ENCODE data around the gene CDK5RAP3. TPM values are rescaled to one million over a fixed set of nuclear protein-coding genes. Genes with fewer than 3 reads are reported as not detected.
"Not testable (repeated sequence)": the region's sequence is repeated elsewhere in the genome, so short reads cannot be mapped to it uniquely, and the experiment has no call there.

The CDK5RAP3 gene
- total RNA-seq, 2 experiments from 2014 or later: 170 to 175 TPM

DNA sequence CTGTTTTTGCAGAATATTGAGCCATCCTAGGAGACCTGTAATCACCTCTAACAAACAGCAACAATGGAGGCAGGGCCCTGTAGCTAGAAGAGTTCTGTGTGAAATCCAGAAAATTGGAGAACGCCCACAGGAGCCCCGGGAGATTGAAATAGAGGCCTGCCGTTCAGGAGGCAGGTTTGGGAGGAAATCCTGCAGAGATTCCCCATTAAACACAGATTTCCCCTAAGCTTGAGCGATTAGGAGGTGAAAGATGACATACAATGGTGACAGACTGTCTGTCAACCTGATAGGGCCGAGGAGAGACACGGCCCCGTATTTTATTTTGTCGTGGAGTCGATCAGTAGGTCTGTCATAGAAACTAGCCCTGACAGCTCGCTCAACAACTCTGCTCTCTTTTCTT is 18.2 kb downstream of the CDK5RAP3 start:
- ChIA-PET CTCF (interaction anchor here (0.9 to 1.6 kb wide), 2 partner anchors 9 to 11 kb away, joined by 3 to 5 read pairs; no protein-coding TSS in a partner anchor), POLR2A (no interaction called here)

DNA sequence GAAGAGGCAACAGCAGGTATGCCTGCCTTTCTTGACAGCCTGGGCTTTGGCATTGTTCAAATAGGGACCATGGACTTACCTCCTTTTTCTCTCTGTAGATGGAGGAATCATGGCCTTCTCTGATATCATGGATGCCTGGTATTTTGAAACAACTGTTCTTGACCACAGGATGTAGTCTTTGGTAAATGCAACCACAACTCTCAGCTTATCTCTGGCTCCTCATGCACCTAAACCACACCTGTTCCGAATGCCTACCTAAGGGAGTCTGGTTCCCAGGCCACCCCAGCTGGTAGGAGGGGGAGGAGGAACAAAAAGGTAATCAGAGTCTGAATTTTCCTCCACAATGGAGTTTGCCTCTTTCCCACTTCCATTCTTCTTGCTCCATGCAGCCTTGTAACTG is 18.8 kb downstream of the CDK5RAP3 start:
- POLR2A ChIA-PET: no interaction called here
- CTCF ChIA-PET: interaction anchor here (0.9 to 1.6 kb wide), 2 partner anchors 9 to 11 kb away, joined by 3 to 5 read pairs; no protein-coding TSS in a partner anchor

DNA sequence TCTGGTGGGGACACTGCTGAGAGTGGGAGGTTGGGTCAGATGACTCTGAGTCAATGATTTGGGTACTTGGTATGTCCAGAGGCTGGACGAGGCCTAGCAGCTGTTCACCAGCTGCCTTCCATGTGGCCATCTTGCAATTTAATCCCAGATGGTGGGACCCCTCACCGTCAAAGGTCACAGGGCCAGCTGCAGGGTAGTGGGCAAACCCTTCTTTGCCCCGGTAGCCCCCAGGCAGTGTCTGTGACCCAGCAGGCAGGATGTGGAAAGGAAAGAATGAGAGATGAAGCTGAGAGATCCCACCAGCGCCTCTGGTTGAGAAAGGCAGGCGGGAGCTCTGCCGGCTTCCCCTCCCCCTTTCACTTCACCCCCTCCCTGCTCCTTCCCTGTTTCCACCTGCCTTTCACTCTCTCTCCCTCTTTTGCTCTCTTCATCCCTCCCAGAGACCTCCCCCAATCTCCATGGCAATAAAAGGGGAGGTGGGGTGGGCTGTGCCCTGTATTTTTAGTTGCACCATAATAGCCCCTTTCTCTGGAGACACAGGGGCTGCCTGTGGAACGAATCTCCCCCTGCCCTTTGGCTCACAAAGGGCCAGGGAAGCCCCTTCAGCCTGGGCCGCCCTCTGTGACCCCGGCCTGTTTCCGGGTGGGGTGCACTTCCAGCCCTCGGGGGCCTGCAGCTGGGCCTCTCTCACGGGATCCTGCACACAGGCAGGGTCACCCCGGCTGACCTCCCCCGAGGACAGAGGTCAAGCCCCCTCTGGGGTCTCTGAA is 20.2 kb downstream of the CDK5RAP3 start:
- CTCF ChIA-PET: interaction anchor here (0.5 kb wide), 1 partner anchor 129 kb away, joined by 3 read pairs; no protein-coding TSS in a partner anchor

DNA sequence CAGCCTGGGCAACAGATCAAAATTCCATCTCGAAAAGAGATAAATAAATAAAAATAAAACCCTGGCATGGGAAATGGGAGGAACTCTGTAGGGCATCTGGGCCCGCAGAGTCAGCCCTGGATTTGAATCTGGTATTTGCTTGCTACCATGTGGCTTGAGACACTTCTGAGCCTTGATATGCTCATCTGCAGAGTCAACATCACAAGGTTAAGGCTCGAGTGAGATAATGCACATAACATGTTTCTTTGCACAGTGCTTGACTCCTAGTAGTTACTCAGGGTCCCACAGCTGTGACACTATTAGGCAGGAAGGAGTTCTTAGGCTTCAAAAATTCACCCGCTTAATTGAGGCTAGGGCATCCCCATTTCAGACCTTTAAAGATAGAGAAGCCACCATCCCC is 21.3 kb downstream of the CDK5RAP3 start:
- CTCF ChIA-PET: no interaction called here
- POLR2A ChIA-PET: no interaction called here

More for the DNA sequence above, 20.2 kb downstream of the CDK5RAP3 start:
- POLR2A ChIA-PET: no interaction called here

DNA sequence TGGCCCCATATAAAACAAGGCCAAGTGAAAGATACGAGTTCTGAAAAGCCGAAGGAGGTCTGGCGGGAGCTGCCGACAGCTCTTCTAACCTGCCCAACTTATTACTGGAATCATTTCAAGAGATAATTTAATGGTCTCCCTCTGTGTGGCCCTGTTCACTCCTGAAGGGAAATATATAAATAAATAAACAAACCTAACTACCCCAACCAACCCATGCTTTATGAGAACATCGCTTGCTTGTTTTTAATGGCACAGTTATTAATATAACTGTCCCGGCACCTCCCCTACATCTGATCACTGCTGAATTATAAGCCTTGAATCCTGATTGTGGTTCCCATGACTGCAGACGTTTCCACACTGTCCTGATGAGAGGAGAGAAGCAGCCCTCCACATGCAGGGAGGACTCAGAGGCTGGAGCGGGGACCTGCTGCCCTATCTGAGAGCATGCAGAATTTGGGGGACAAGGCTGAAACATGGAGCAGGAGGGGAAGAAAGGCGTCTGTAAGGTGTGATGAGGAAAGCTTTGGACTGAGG is 22.2 kb downstream of the CDK5RAP3 start:
- CTCF ChIA-PET: interaction anchor here (1.3 kb wide), 1 partner anchor 87 kb away, joined by 3 read pairs; no protein-coding TSS in a partner anchor
- POLR2A ChIA-PET: no interaction called here

- ChIA-PET POLR2A (no interaction called here), CTCF (interaction anchor here (1.3 kb wide), 1 partner anchor 86 kb away, joined by 3 read pairs; no protein-coding TSS in a partner anchor)
Measured at GRCh38 chr17:47993964-47994363, 23.1 kb downstream of the CDK5RAP3 start.

- ChIA-PET POLR2A (no interaction called here), CTCF (no interaction called here)
Measured at GRCh38 chr17:47994724-47995123, 23.8 kb downstream of the CDK5RAP3 start.

DNA sequence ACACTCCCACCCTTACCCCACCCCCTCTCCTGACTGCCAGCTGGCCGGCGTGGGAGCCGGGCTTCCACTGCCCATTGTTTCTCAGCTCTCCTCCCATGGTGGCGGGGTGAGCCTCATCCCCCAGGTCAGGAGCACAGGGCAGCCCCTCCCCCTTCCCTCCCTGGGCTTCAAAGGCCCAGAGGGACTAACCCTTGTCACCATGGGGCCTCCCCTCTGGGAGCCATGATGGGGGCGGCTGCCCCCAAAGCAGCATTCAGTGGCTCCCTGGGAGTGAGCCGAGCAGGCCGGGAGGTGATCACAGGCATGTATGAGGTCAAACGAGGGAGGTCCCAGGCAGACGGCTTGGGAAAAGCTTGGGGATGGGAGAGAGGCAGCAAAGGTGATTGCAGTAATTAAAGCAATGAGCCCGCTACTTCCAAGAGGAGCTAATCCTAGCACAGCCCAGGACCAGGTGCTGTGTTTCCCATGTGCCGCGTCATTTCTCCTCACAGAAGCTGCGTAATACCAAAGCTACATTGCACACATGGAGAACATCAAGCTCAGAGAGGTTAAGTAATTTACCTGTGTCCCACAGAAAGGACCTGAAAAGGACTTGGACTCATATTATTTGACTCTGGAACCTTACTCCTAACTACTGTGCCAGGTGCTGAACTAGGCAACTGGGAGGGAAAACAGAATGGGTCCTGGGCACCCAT is 24.5 kb downstream of the CDK5RAP3 start:
- ChIA-PET POLR2A (no interaction called here), CTCF (no interaction called here)

GRCh38 chr17:47996201-47996600 is 25.3 kb downstream of the CDK5RAP3 start:
- CTCF ChIA-PET: no interaction called here
- POLR2A ChIA-PET: no interaction called here

DNA sequence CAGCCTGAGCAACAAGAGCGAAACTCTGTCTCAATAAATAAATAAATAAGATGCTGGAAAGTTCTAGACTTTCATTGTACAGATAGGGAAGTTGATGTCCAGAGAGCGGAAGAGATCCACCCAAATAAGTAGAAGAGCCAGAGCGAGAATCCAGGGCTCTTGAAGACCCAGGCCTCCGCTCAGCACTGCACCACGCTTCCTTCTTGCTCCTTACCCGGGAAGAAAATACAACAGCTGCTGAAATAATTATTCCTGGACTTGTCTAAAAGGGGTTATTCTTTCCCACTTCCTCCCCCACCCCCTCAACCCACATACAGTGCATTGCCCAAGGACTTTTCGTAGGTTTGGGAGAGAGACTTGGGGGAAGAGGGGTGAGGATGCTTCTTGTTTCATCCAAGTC is 26.7 kb downstream of the CDK5RAP3 start:
- ChIA-PET CTCF (interaction anchor here (1.4 kb wide), 1 partner anchor 19 kb away, joined by 3 read pairs; no protein-coding TSS in a partner anchor), POLR2A (no interaction called here)

- ChIA-PET POLR2A (no interaction called here), CTCF (interaction anchor here (1.4 kb wide), 1 partner anchor 19 kb away, joined by 3 read pairs; no protein-coding TSS in a partner anchor)
Measured at GRCh38 chr17:47998044-47998443, 27.1 kb downstream of the CDK5RAP3 start.

DNA sequence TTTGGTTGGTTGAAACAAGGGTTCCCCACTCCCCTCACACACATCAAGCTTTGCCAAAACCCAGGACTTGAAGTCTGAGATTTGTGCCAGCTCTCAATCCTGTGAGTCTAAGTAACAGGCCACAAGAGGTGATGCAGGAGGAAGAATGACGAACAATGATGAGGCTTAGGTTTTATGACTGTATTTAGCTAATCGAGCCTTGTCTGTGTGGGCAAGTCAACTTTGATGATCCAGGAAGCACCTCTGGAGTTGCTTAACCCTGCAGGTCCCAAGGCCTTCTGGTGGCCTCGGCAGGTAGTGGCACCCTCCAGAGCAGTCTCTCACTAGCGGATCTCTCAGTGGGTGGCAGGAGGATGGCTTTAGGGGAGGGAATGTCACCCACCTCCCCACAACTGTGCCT is 28.7 kb downstream of the CDK5RAP3 start:
- POLR2A ChIA-PET: no interaction called here
- CTCF ChIA-PET: interaction anchor here (0.7 to 2.4 kb wide), 2 partner anchors 21 to 28 kb away, joined by 3 to 10 read pairs; partner anchors contain the start of gene CDK5RAP3

GRCh38 chr17:48001197-48001596 is 30.3 kb downstream of the CDK5RAP3 start:
- ChIA-PET CTCF (interaction anchor here (0.6 to 2.4 kb wide), 4 partner anchors 10 to 613 kb away, joined by 4 to 10 read pairs (median 5); partner anchors contain the start of gene CDK5RAP3), POLR2A (no interaction called here)

- POLR2A ChIA-PET: not testable (repeated sequence)
- CTCF ChIA-PET: interaction anchor here (0.6 to 2.4 kb wide), 4 partner anchors 9 to 612 kb away, joined by 4 to 10 read pairs (median 5); partner anchors contain the start of gene CDK5RAP3
Measured at GRCh38 chr17:48001657-48002056, 30.7 kb downstream of the CDK5RAP3 start.

DNA sequence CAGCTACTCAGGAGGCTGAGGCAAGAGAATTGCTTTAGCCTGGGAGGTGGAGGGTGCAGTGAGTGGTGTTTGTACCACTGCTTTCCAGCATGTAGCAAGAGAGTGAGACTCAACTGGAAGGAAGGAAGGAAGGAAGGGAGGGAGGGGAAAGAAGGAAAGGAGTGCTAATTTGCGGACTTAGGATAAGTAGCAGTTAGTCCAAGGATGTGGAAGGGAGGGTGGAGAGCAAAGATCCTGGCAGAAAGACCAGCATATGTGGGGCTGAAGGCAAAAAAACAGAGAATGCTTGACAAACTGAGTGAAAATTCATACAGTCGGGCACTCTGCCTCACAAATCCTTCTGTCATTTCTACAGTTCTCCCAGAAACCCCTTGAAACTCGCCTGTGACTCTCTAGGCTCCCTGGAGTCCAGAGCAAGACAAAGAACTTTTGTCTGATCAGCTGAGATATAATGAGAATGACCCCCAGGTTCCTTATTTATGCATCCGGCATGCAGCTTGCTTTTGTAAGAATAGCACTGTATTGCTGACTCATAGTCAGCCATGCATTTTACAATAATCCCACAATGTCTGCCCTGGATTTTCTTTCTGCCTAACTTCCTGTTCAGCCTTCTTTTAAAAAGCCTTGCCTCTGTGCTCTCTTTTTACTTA is 31.5 kb downstream of the CDK5RAP3 start:
- ChIA-PET POLR2A (no interaction called here), CTCF (interaction anchor here (0.7 kb wide), 1 partner anchor 83 kb away, joined by 3 read pairs; no protein-coding TSS in a partner anchor)

DNA sequence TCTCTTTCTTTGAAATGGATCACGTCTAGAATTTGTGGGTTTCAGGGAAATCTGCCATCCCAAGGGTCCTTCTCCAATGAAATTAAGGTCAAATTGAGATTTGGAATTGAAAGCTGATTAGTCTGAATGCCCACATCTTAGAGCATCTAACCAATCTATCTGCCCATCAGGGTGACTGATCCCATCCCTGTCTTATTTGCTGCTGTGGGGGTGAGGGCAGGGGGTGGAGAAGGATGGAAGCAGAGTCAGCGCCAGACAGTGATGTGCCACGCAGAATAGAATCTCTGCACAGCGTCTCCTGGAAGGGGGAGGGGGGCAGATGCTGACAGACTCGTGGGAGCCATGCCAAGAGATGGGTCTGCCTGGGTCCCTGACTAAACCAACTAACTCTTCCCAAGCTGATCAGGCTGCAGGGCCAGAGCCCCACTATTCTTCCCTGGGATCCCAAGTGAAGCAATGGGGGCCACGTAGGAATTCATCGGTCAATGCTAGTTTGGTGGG is 32.1 kb downstream of the CDK5RAP3 start:
- POLR2A ChIA-PET: no interaction called here
- CTCF ChIA-PET: interaction anchor here (0.7 to 1.7 kb wide), 2 partner anchors 15 to 84 kb away, joined by 3 to 8 read pairs; no protein-coding TSS in a partner anchor

- ChIA-PET POLR2A (no interaction called here), CTCF (interaction anchor here (0.7 to 1.7 kb wide), 3 partner anchors 15 to 84 kb away, joined by 3 to 8 read pairs (median 3); no protein-coding TSS in a partner anchor)
Measured at GRCh38 chr17:48003417-48004151, 32.7 kb downstream of the CDK5RAP3 start.

DNA sequence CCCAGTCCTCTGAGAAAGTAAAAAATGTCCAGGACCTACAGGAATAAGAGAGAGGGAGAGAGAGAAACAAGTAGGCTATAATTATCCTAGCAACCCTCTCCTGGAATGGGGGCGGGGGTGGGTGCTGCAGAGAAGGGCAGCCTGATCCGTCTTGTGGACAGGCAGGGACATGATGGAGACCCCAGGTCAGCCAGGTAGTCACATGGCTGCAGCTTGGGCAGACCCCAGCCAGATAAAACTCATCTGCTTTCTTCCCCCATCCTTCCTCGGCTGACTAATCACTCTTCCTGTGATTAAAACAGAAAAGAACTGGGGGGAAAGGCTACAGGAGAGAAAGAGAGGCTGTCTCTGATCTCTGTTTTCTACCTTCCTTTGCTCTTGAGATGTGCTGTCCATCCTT is 34.1 kb downstream of the CDK5RAP3 start:
- POLR2A ChIA-PET: no interaction called here
- CTCF ChIA-PET: interaction anchor here (0.6 to 0.9 kb wide), 2 partner anchors 16 to 58 kb away, joined by 3 read pairs; no protein-coding TSS in a partner anchor
